NT2/D1 (cell line): ENCODE results near the gene CAPG.

Experiments
- SUZ12 ChIP-seq: IDR thresholded peaks from 2 replicates; pipeline ENCODE4 v1.6.1; 2011; ENCODE audit not compliant: insufficient read length, insufficient read depth; ENCODE audit errors: extremely low read depth
- YY1 ChIP-seq: IDR thresholded peaks from 2 replicates; pipeline ENCODE4 v1.6.1; 2011; ENCODE audit not compliant: insufficient read length, insufficient read depth
- ZNF274 ChIP-seq: IDR thresholded peaks from 2 replicates; pipeline ENCODE4 v1.6.1; 2011; ENCODE audit warnings: mild to moderate bottlenecking, low read depth, low read length

DNA sequence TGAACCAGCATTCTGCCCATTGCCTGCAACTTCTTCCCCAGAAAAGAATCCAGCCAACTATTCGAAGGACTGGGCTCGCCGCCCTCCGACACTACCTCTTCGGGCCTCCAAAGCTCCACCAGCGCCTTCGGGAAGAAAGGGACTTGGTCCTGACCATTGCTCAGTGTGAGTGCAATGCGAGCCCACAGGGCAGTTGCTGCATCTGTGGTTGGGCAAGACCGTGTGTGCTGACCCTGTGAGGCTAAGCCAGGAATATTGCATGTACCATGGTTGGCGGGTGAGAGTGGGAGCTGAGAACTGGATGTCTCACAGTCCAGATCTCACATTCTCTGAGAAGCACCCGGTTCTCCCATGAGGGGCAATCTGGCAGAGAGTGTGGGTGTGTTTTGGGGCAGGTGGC, 39.1 kb downstream of the CAPG start:
- TF ChIP-seq YY1 (no peak), SUZ12 (no peak), ZNF274 (no peak)
